ENCODE measurements around the gene KRTAP10-10.

- TF ChIP-seq CTCF (conservative IDR thresholded peaks at IDR 0.05 in 1 of 2, IDR thresholded peaks at IDR 0.05 in 1 of 2; ENCODE audit: low read depth in 1 of 2, low read length in 2 of 2) (no peak), EZH2 (IDR thresholded peaks at IDR 0.05; ENCODE audit: low read length, missing control alignments) (no peak)
Measured at GRCh38 chr21:44666401-44667320, 29.5 kb downstream of the KRTAP10-10 start, which contains the start of gene KRTAP12-2.

Data from fibroblast of lung (primary cell).